H9 (cell line): ENCODE data around the gene TMEM9. TPM values are rescaled to one million over a fixed set of nuclear protein-coding genes. Genes with fewer than 3 reads are reported as not detected.
"Not testable (repeated sequence)": the region's sequence is repeated elsewhere in the genome, so short reads cannot be mapped to it uniquely, and the experiment has no call there.

Experiments
- DNase-seq: peaks from one replicate; pipeline ENCODE4 v3.0.0-alpha.2; 2017
- H2AFZ ChIP-seq: one replicate; pipeline ENCODE4 v1.6.1; 2013; ENCODE audit warnings: mild to moderate bottlenecking, low read length, control low read depth, moderate library complexity
- H2AK5ac ChIP-seq: 2 replicates; pipeline ENCODE4 v1.6.1; 2013; ENCODE audit warnings: low read length, control low read depth, mixed read lengths; ENCODE audit not compliant: insufficient read length
- H2BK120ac ChIP-seq: one replicate; pipeline ENCODE4 v1.6.1; 2013; ENCODE audit warnings: low read depth, mild to moderate bottlenecking, low read length, control low read depth, inconsistent platforms; ENCODE audit not compliant: poor library complexity, severe bottlenecking
- H2BK12ac ChIP-seq: 2 replicates; pipeline ENCODE4 v1.6.1; 2013; ENCODE audit warnings: low read length, control low read depth, mixed read lengths, low read depth; ENCODE audit not compliant: insufficient read length
- H2BK15ac ChIP-seq: 2 replicates; pipeline ENCODE4 v1.6.1; 2013; ENCODE audit warnings: low read depth, low read length, control low read depth
- H2BK20ac ChIP-seq: one replicate; pipeline ENCODE4 v1.6.1; 2013; ENCODE audit warnings: low read depth, mild to moderate bottlenecking, low read length, control low read depth, inconsistent platforms; ENCODE audit not compliant: poor library complexity, severe bottlenecking
- H2BK5ac ChIP-seq: 2 replicates; pipeline ENCODE4 v1.6.1; 2013; ENCODE audit warnings: low read length, control low read depth, mixed read lengths; ENCODE audit not compliant: insufficient read length
- H3K14ac ChIP-seq: 2 replicates; pipeline ENCODE4 v1.6.1; 2013; ENCODE audit warnings: low read length, control low read depth; ENCODE audit not compliant: insufficient read depth
- H3K18ac ChIP-seq: 2 replicates; pipeline ENCODE4 v1.6.1; 2013; ENCODE audit warnings: low read depth, mild to moderate bottlenecking, mixed read lengths, low read length, control low read depth; ENCODE audit not compliant: insufficient read length
- H3K23ac ChIP-seq: 2 replicates; pipeline ENCODE4 v1.6.1; 2013; ENCODE audit warnings: low read length, control low read depth, mixed read lengths, low read depth; ENCODE audit not compliant: insufficient read length
- H3K23me2 ChIP-seq: 2 replicates; pipeline ENCODE4 v1.6.1; 2013; ENCODE audit warnings: low read depth, mild to moderate bottlenecking, mixed read lengths, low read length, control low read depth; ENCODE audit not compliant: insufficient read length, poor library complexity, severe bottlenecking
- H3K27ac ChIP-seq: 2 replicates; pipeline ENCODE4 v1.5.1; 2013; ENCODE audit warnings: low read length, control low read depth, mixed read lengths, low read depth; ENCODE audit not compliant: insufficient read length
- H3K27me3 ChIP-seq: 2 replicates; pipeline ENCODE4 v1.6.1; 2013; ENCODE audit warnings: low read length, control low read depth, inconsistent platforms; ENCODE audit not compliant: insufficient read depth
- H3K4ac ChIP-seq: 2 replicates; pipeline ENCODE4 v1.6.1; 2013; ENCODE audit warnings: low read depth, mild to moderate bottlenecking, control low read depth, inconsistent platforms, low read length, moderate library complexity
- H3K4me1 ChIP-seq: 2 replicates; pipeline ENCODE4 v1.6.1; 2013; ENCODE audit warnings: low read length, control low read depth, inconsistent platforms; ENCODE audit not compliant: insufficient read depth
- H3K4me2 ChIP-seq: 2 replicates; pipeline ENCODE4 v1.6.1; 2013; ENCODE audit warnings: low read length, control low read depth, mixed read lengths; ENCODE audit not compliant: insufficient read length, insufficient read depth
- H3K56ac ChIP-seq: 2 replicates; pipeline ENCODE4 v1.6.1; 2013; ENCODE audit warnings: low read depth, mild to moderate bottlenecking, mixed read lengths, low read length, control low read depth; ENCODE audit not compliant: insufficient read length
- H3K79me1 ChIP-seq: 2 replicates; pipeline ENCODE4 v1.6.1; 2013; ENCODE audit warnings: low read depth, mild to moderate bottlenecking, moderate library complexity, low read length, control low read depth, inconsistent platforms; ENCODE audit not compliant: insufficient read depth, poor library complexity, severe bottlenecking
- H3K79me2 ChIP-seq: 2 replicates; pipeline ENCODE4 v1.6.1; 2013; ENCODE audit warnings: low read length, control low read depth, inconsistent platforms; ENCODE audit not compliant: insufficient read depth
- H3K9ac ChIP-seq: 2 replicates; pipeline ENCODE4 v1.6.1; 2013; ENCODE audit warnings: low read length, control low read depth, mixed read lengths; ENCODE audit not compliant: insufficient read length; ENCODE audit errors: extremely low read depth
- H3K9me3 ChIP-seq: one replicate; pipeline ENCODE4 v1.6.1; 2013; ENCODE audit warnings: low read depth, low read length, inconsistent platforms; ENCODE audit not compliant: control insufficient read depth
- H3T11ph ChIP-seq: one replicate; pipeline ENCODE4 v1.6.1; 2013; ENCODE audit warnings: mild to moderate bottlenecking, low read length, control low read depth, inconsistent platforms
- H4K20me1 ChIP-seq: one replicate; pipeline ENCODE4 v1.6.1; 2013; ENCODE audit not compliant: control insufficient read depth, insufficient read length, insufficient read depth
- H4K5ac ChIP-seq: 2 replicates; pipeline ENCODE4 v1.6.1; 2013; ENCODE audit warnings: low read depth, mild to moderate bottlenecking, mixed read lengths, low read length, control low read depth; ENCODE audit not compliant: insufficient read length
- H4K8ac ChIP-seq: replicated peaks from 2 replicates; pipeline ENCODE4 v1.6.1; 2013; ENCODE audit warnings: low read length, control low read depth, mixed read lengths, low read depth; ENCODE audit not compliant: insufficient read length
- H4K91ac ChIP-seq: 2 replicates; pipeline ENCODE4 v1.6.1; 2013; ENCODE audit warnings: low read depth, mild to moderate bottlenecking, moderate library complexity, mixed read lengths, low read length, control low read depth; ENCODE audit not compliant: insufficient read length
- H3K27ac Mint-ChIP-seq, 3 experiments: 2 replicates in 2 of 3; 3 replicates in 1 of 3; pipeline ENCODE4 v1.8.0; 2020 to 2021; ENCODE audit warnings: mixed read lengths in 3 of 3, mild to moderate bottlenecking in 1 of 3, moderate library complexity in 1 of 3
- H3K27me3 Mint-ChIP-seq: 2 replicates; pipeline ENCODE4 v1.8.0; 2021; ENCODE audit warnings: low read depth, mild to moderate bottlenecking, moderate library complexity, mixed read lengths
- H3K36me3 Mint-ChIP-seq, 3 experiments: 2 replicates in 2 of 3; 3 replicates in 1 of 3; pipeline ENCODE4 v1.8.0; 2020 to 2021; ENCODE audit warnings: low read depth in 3 of 3, mixed read lengths in 3 of 3; ENCODE audit not compliant: insufficient read depth in 1 of 3
- H3K4me1 Mint-ChIP-seq, 2 experiments: 2 replicates each; pipeline ENCODE4 v1.8.0; 2020; ENCODE audit warnings: mixed read lengths in 2 of 2
- H3K4me3 Mint-ChIP-seq, 2 experiments: 2 replicates in 1 of 2; 3 replicates in 1 of 2; pipeline ENCODE4 v1.8.0; 2020 to 2021; ENCODE audit warnings: mild to moderate bottlenecking in 2 of 2, mixed read lengths in 2 of 2, moderate library complexity in 1 of 2
- H3K9me3 Mint-ChIP-seq, 2 experiments: 2 replicates in 1 of 2; 3 replicates in 1 of 2; pipeline ENCODE4 v1.8.0; 2020; ENCODE audit warnings: mild to moderate bottlenecking in 2 of 2, mixed read lengths in 2 of 2, moderate library complexity in 1 of 2
- CTCF ChIP-seq: fragments of 200-600 bp; sonication (generic); conservative IDR thresholded peaks from 3 replicates; pipeline ENCODE4 v1.8.0; 2021; ENCODE audit warnings: antibody characterized with exemption, mild to moderate bottlenecking
- WGBS: extraction: QIAGEN DNeasy Blood & Tissue Kit; methylation state at CpG from one replicate; pipeline ENCODE4 v1.1.7; 2013; ENCODE audit warnings: missing lambda C conversion rate, low lambda C conversion rate, mixed read lengths; ENCODE audit not compliant: insufficient read length; ENCODE audit errors: extremely low coverage; 5-methylcytosine and 5-hydroxymethylcytosine counted together
- total RNA-seq: library from RNA; stranded (reverse); gene quantifications from 2 replicates; pipeline ENCODE4 v1.2.1, GENCODE V29; 2021

TMEM9 gene
- total RNA-seq, 1 experiment from 2014 or later: 93.4 TPM

GRCh38 chr1:201163707-201164106 is 9.4 kb upstream of the TMEM9 start:
- H3K4me1 Mint-ChIP-seq: 0 out of 4 replicates have a peak, but pooled peaks cover 0 to 2% of the 10 kb centered on the region in 2 experiments
- no peak overlapping the region for H3K56ac ChIP-seq
- no peak overlapping the region for H3K4me3 Mint-ChIP-seq
- no peaks in the 10 kb centered on the region for H3K79me1 ChIP-seq
- no peaks in the 10 kb centered on the region for H3K27me3 ChIP-seq
- H2BK5ac ChIP-seq: no peak overlapping the region
- no peak overlapping the region for H2BK20ac ChIP-seq
- no CpG with 5 or more reads among the region's 4 CpGs for WGBS
- H3K9me3 Mint-ChIP-seq: no peaks in the 10 kb centered on the region
- H3K79me2 ChIP-seq: no peaks in the 10 kb centered on the region
- H2AFZ ChIP-seq: no peak overlapping the region
- no peak overlapping the region for H3K4me2 ChIP-seq
- H3K14ac ChIP-seq: no peak overlapping the region
- H3K9me3 ChIP-seq: no peaks in the 10 kb centered on the region
- no peak overlapping the region for H2BK15ac ChIP-seq
- no peak overlapping the region for H3K9ac ChIP-seq
- no peaks in the 10 kb centered on the region for H3K27me3 Mint-ChIP-seq
- no peak overlapping the region for H3K4ac ChIP-seq
- no peak overlapping the region for H2BK12ac ChIP-seq
- H4K91ac ChIP-seq: no peak overlapping the region
- H3K4me1 ChIP-seq: no peaks in the 10 kb centered on the region
- H2AK5ac ChIP-seq: no peak overlapping the region
- H4K20me1 ChIP-seq: no peaks in the 10 kb centered on the region
- no peaks in the 10 kb centered on the region for H3K23me2 ChIP-seq
- H2BK120ac ChIP-seq: no peak overlapping the region
- H3K23ac ChIP-seq: no peak overlapping the region
- H3K27ac Mint-ChIP-seq: no peak overlapping the region
- no peaks in the 10 kb centered on the region for H3K36me3 Mint-ChIP-seq
- DNase-seq: no peak
- no peak overlapping the region for H3K27ac ChIP-seq
- H3K18ac ChIP-seq: no peak overlapping the region
- no peak for TF ChIP-seq CTCF
- no peak overlapping the region for H4K8ac ChIP-seq
- no peak overlapping the region for H4K5ac ChIP-seq
- no peak overlapping the region for H3T11ph ChIP-seq

DNA sequence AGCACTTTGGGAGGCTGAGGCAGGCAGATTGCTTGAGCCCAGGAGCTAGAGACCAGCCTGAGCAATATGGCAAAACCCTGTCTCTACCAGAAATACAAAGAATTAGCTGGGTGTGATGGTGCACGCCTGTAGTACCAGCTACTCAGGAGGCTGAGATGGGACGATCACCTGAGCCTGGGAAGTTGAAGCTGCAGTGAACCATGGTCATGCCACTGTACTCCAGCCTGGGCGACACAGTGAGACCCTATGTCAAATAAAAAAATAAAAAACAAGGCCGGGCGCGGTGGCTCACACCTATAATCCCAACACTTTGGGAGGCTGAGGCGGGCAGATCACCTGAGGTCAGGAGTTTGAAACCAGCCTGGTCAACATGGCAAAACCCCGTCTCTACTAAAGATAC is 8.8 kb upstream of the TMEM9 start:
- H3K27ac ChIP-seq: not testable (repeated sequence)
- no CpG with 5 or more reads among the region's 8 CpGs for WGBS

More for the DNA sequence above, 8.8 kb upstream of the TMEM9 start:
- H4K91ac ChIP-seq, DNase-seq, H3K27ac Mint-ChIP-seq, H3K4me3 Mint-ChIP-seq, H3K27me3 ChIP-seq, H3K27me3 Mint-ChIP-seq, H4K20me1 ChIP-seq, H3K79me1 ChIP-seq, H2BK5ac ChIP-seq, H4K8ac ChIP-seq, H3K79me2 ChIP-seq, H2AFZ ChIP-seq, H3K36me3 Mint-ChIP-seq, H3K9ac ChIP-seq, H3K56ac ChIP-seq, H3K4me1 Mint-ChIP-seq, H2AK5ac ChIP-seq, H3K4me1 ChIP-seq, H2BK12ac ChIP-seq, H3K4me2 ChIP-seq, H3K4ac ChIP-seq, H2BK15ac ChIP-seq, H3K9me3 ChIP-seq, H3K23ac ChIP-seq, H3K14ac ChIP-seq, H4K5ac ChIP-seq, H3K18ac ChIP-seq, H2BK20ac ChIP-seq, H3T11ph ChIP-seq, H3K23me2 ChIP-seq, H2BK120ac ChIP-seq, H3K9me3 Mint-ChIP-seq: not testable (repeated sequence)
